Gastrocnemius medialis (tissue), 4 donors: ENCODE measurements around the gene TM4SF1.

Source experiments
- POLR2A ChIP-seq, 2 donors: fragments of 450-650 bp; IDR thresholded peaks; one replicate each; pipeline ENCODE4 v1.6.1; 2017; ENCODE audit warnings: antibody characterized with exemption in 2 of 2, mild to moderate bottlenecking in 2 of 2, moderate library complexity in 2 of 2
- TF ChIP-seq, protein P1 (sequence below), 5 experiments: fragments of 450-650 bp in 3 of 5; fragments of 200-600 bp in 2 of 5; sonication (generic) in 2 of 5; IDR thresholded peaks in 4 of 5; conservative IDR thresholded peaks in 1 of 5; 1 replicate in 4 of 5; 2 replicates in 1 of 5; pipeline ENCODE4 v1.5.1; 2016 to 2019; ENCODE audit warnings: antibody characterized with exemption in 5 of 5, mild to moderate bottlenecking in 3 of 5, moderate library complexity in 3 of 5

DNA sequence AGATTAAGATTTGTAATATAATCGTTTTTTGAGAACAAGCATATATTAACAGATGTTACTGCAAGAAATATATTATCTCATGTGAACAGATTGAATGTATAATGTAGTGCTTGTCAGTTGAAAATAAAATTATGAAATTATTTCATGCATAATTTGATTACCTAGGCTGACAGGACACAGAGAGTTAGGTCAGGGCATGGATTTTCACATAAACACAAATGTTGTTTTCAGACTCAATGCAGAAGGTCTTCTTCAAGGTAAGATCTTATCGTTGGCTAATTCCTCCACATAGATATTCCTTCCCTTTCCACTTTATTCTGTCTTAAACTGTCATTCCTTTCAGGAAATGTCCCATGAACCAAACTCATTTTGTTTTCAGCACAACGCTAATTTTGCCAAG, 20.1 kb upstream of the TM4SF1 start:
- TF ChIP-seq, protein P1, sequence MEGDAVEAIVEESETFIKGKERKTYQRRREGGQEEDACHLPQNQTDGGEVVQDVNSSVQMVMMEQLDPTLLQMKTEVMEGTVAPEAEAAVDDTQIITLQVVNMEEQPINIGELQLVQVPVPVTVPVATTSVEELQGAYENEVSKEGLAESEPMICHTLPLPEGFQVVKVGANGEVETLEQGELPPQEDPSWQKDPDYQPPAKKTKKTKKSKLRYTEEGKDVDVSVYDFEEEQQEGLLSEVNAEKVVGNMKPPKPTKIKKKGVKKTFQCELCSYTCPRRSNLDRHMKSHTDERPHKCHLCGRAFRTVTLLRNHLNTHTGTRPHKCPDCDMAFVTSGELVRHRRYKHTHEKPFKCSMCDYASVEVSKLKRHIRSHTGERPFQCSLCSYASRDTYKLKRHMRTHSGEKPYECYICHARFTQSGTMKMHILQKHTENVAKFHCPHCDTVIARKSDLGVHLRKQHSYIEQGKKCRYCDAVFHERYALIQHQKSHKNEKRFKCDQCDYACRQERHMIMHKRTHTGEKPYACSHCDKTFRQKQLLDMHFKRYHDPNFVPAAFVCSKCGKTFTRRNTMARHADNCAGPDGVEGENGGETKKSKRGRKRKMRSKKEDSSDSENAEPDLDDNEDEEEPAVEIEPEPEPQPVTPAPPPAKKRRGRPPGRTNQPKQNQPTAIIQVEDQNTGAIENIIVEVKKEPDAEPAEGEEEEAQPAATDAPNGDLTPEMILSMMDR (IDR thresholded peaks at IDR 0.05 in 4 of 5, conservative IDR thresholded peaks at IDR 0.05 in 1 of 5): no peak
- no peak for TF ChIP-seq POLR2A (IDR thresholded peaks at IDR 0.05)
